ENCODE measurements around the gene EXOC6B. TPM values are rescaled to one million over a fixed set of nuclear protein-coding genes. Genes with fewer than 3 reads are reported as not detected.

Gene EXOC6B
- total and polyA plus RNA-seq, 10 of the 15 experiments (the other 5 are each of a cell fraction or from before 2014, with no cell fraction given) = 0.23 to 2.2 (median 1.2) TPM

- no peak for TF ChIP-seq BCL3 (IDR thresholded peaks at IDR 0.05; ENCODE audit: borderline replicate concordance, insufficient read depth, low read depth, low read length, poor library complexity, severe bottlenecking)
These were observed 16.7 kb downstream of the EXOC6B start (continued) for GRCh38 chr2:72809095-72809494.

DNA sequence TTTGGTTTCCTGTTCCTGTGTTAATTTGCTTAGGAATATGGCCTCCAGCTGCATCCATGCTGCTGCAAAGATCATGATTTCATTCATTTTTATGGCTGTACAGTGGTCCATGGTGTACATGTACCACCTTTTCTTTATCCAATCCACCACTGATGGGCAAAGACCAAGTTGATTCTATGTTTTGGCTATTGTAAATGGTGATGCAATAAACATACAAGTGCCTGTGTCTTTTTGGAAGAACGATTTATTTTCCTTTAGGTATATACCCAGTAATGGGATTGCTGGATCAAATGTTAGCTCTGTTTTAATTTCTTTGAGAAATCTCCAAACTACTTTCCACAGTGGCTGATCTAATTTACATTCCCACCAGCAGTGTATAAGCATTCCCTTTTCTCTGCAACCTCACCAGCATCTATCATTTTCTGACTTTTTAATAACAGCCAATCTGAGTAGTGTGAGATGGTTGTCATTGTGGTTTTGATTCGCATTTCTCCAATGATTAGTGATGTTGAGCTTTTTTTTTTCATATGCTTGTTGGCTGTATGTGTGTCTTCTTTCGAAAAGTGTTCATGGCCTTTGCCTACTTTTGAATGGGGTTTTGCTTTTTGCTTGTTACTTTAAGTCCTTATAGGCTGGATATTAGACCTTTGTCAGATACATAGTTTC is 19.4 kb downstream of the EXOC6B start:
- no peaks in the 10 kb centered on the region for H3K36me3 ChIP-seq (ENCODE audit: control insufficient read depth in 2 of 2, insufficient read depth in 2 of 2, low read length in 1 of 2)
- in situ Hi-C loops (cut with MboI) = no loop called here
- CTCF ChIA-PET = interaction anchor here (1.3 to 1.4 kb wide), 2 partner anchors 53 to 55 kb away, joined by 5 read pairs; no protein-coding TSS in a partner anchor
- H3K4me3 ChIP-seq = no peak overlapping the region
- RAD21 ChIA-PET (ENCODE audit: unreplicated experiment) = no interaction called here
- H3K79me2 ChIP-seq (ENCODE audit: control insufficient read depth, insufficient read depth, low read length) = no peaks in the 10 kb centered on the region
- 40% methylated on average over 3 of the region's 3 CpGs for WGBS (ENCODE audit: insufficient coverage, insufficient replicate concordance, low lambda C conversion rate, missing lambda C conversion rate)
- TF ChIP-seq KDM1A (IDR thresholded peaks at IDR 0.05; ENCODE audit: borderline replicate concordance) = no peak
- POLR2A ChIA-PET = interaction anchor here (0.6 kb wide), 1 partner anchor 10 kb away, joined by 3 read pairs; no protein-coding TSS in a partner anchor
- H3K27ac ChIP-seq (ENCODE audit: control insufficient read depth, insufficient read depth) = no peak overlapping the region
- H3K4me1 ChIP-seq (ENCODE audit: control insufficient read depth, insufficient read depth, low read length) = no peaks in the 10 kb centered on the region
- H4K20me1 ChIP-seq (ENCODE audit: control insufficient read depth, insufficient read depth) = no peaks in the 10 kb centered on the region
- H3K9me3 ChIP-seq (replicated peaks; ENCODE audit: control insufficient read depth, insufficient read depth, low read length) = peaks cover 3% of the 10 kb centered on the region; the same call in 2 of the 3 replicates
- intact Hi-C loops (cut with micrococcal nuclease; ENCODE audit: unreplicated experiment) = no loop called here
- H2AFZ ChIP-seq (ENCODE audit: control insufficient read depth, low read depth, low read length) = no peak overlapping the region
- H3K9ac ChIP-seq (ENCODE audit: control insufficient read depth, insufficient read depth, low read length) = no peak overlapping the region
- H3K4me2 ChIP-seq (ENCODE audit: control insufficient read depth, insufficient read depth) = no peak overlapping the region
- DNase-seq (ENCODE audit: low read depth, low spot score) (no peak), FAIRE-seq (no peak), ATAC-seq (no peak)
- H3K27me3 ChIP-seq (replicated peaks in 1 of 2; ENCODE audit: control insufficient read depth in 2 of 2, insufficient read depth in 2 of 2, low read length in 1 of 2) = no peaks in the 10 kb centered on the region
- no TSS peak for BruUV-seq (replicated peaks)
- SMC1A ChIA-PET (ENCODE audit: uncharacterized antibody, unreplicated experiment) = no interaction called here

Data from GM12878 (cell line).